ENCODE data around the gene MAPK10. TPM values are rescaled to one million over a fixed set of nuclear protein-coding genes. Genes with fewer than 3 reads are reported as not detected.

MAPK10 gene
- total RNA-seq, 1 experiment from 2014 or later = 5.2 TPM

- Mint-ChIP-seq H3K27me3 (ENCODE audit: low read depth) (no peaks in the 10 kb centered on the region; the same call in 1 of the 2 replicates), H3K27ac (no peak overlapping the region), H3K4me1 (peaks cover 7% of the 10 kb centered on the region), H3K4me3 (no peak overlapping the region), H3K9me3 (peaks cover 9% of the 10 kb centered on the region), H3K36me3 (peaks cover 7% of the 10 kb centered on the region)
- ATAC-seq (no peak), DNase-seq (ENCODE audit: low spot score) (no peak)
- POLR2A ChIA-PET = no interaction called here
- TF ChIP-seq ZNF532 (CRISPR knock-in tag; IDR thresholded peaks at IDR 0.05; ENCODE audit: borderline replicate concordance) = no peak
- TF ChIP-seq E2F5 (CRISPR knock-in tag; IDR thresholded peaks at IDR 0.05) = no peak
- no peak for TF ChIP-seq MLX (CRISPR knock-in tag; IDR thresholded peaks at IDR 0.05)
- TF ChIP-seq CREM (CRISPR knock-in tag; IDR thresholded peaks at IDR 0.05) = no peak
- no peak for TF ChIP-seq JAZF1 (CRISPR knock-in tag; IDR thresholded peaks at IDR 0.05)
- CTCF ChIA-PET = interaction anchor here (4.6 kb wide), 1 partner anchor 171 kb away, joined by 85 read pairs; no protein-coding TSS in a partner anchor
These were observed 392.0 kb downstream of the MAPK10 start for GRCh38 chr4:85967872-85968271.

- DNase-seq (ENCODE audit: low spot score) (no peak), ATAC-seq (no peak)
- H3K27ac Mint-ChIP-seq = no peak overlapping the region
- H3K36me3 Mint-ChIP-seq = peaks cover 7% of the 10 kb centered on the region
- peaks cover 7% of the 10 kb centered on the region for H3K4me1 Mint-ChIP-seq
- peaks cover 9% of the 10 kb centered on the region for H3K9me3 Mint-ChIP-seq
- no peaks in the 10 kb centered on the region; the same call in 1 of the 2 replicates for H3K27me3 Mint-ChIP-seq (ENCODE audit: low read depth)
- no peak overlapping the region for H3K4me3 Mint-ChIP-seq
- ChIA-PET CTCF (interaction anchor here (6.2 kb wide), 1 partner anchor 169 kb away, joined by 54 read pairs; no protein-coding TSS in a partner anchor), POLR2A (no interaction called here)
- TF ChIP-seq IRF1 (CRISPR knock-in tag; IDR thresholded peaks at IDR 0.05) (no peak), ZNF396 (CRISPR knock-in tag; IDR thresholded peaks at IDR 0.05; ENCODE audit: borderline replicate concordance) (no peak), STAT6 (CRISPR knock-in tag; conservative IDR thresholded peaks at IDR 0.05; ENCODE audit: low read depth) (no peak), FOXJ3 (CRISPR knock-in tag; IDR thresholded peaks at IDR 0.05; ENCODE audit: borderline replicate concordance) (no peak), AFF4 (CRISPR knock-in tag; IDR thresholded peaks at IDR 0.05; ENCODE audit: borderline replicate concordance) (no peak), ZNF317 (CRISPR knock-in tag; IDR thresholded peaks at IDR 0.05; ENCODE audit: borderline replicate concordance, low read depth) (no peak), PRDM15 (CRISPR knock-in tag; IDR thresholded peaks at IDR 0.05) (no peak), ATF1 (CRISPR knock-in tag; IDR thresholded peaks at IDR 0.05) (no peak), NR3C1 (CRISPR knock-in tag; conservative IDR thresholded peaks at IDR 0.05; ENCODE audit: low read depth) (no peak), GRHL2 (CRISPR knock-in tag; IDR thresholded peaks at IDR 0.05; ENCODE audit: insufficient replicate concordance, severe bottlenecking) (no peak)
These were observed 393.5 kb downstream of the MAPK10 start for GRCh38 chr4:85966373-85966772.

Measured in WTC11 (cell line).